Choroid plexus epithelial cell (primary cell): ENCODE results near the gene IFI27L2.

Experiments used
- DNase-seq: peaks from one replicate; pipeline ENCODE4 v3.0.0-alpha.2; 2010; ENCODE audit warnings: low read depth
- H3K4me3 ChIP-seq: 2 replicates; pipeline ENCODE4 v1.5.1; 2011; ENCODE audit warnings: low read depth, mild to moderate bottlenecking, control low read depth, low read length, moderate library complexity
- TF ChIP-seq, protein P1 (sequence below): conservative IDR thresholded peaks from 2 replicates; pipeline ENCODE4 v1.5.1; 2011; ENCODE audit warnings: low read depth, mild to moderate bottlenecking, control low read depth, inconsistent platforms, low read length, moderate library complexity

The IFI27L2 gene

DNA sequence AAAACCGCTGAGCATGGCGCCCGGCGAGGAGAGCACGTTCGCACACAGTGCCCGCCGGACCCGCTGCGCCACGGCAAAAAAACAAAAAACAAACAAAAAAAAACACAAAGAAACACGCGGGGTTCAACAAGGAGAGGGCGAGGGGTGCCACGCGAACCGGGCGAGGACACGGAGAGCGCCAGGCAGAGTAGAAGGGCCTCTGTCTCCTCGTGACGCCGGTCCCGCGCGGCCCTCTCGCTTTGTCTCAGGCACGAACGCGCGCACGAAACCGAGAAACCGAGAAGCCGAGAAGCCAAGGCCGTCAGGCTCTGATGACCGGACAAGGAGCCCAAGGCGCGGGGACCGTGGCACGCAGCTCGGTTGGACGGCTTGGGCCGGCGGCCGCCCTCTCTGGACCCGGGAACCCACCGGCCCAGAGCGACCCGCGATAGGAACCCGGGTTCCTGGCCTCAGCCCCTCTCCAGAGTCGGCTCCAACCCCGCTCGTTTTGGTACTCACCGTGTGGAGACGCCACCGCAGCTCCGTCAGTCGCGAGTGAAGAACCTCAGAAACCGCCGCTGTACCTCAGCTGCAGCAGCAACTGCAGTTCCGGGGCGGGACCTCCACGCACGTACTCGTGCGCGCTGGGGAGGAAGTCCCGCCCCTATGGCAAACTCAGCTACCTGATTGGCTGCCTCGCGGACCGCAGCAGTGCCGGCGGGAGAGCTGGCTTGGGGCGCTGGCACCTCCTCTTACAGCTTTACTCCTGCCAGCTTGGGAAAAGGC is 48.6 kb downstream of the IFI27L2 start, which contains the start of the genes DDX24 and IFI27L1:
Gene DDX24, minus strand, starts transcription at position 582 of the 765 bp plus-strand sequence. CDS start 1,460 bp downstream, outside the sequence.
Gene IFI27L1, plus strand, starts transcription at position 690 of the 765 bp plus-strand sequence. CDS start 15,628 bp downstream, outside the sequence.
- TF ChIP-seq, protein P1, sequence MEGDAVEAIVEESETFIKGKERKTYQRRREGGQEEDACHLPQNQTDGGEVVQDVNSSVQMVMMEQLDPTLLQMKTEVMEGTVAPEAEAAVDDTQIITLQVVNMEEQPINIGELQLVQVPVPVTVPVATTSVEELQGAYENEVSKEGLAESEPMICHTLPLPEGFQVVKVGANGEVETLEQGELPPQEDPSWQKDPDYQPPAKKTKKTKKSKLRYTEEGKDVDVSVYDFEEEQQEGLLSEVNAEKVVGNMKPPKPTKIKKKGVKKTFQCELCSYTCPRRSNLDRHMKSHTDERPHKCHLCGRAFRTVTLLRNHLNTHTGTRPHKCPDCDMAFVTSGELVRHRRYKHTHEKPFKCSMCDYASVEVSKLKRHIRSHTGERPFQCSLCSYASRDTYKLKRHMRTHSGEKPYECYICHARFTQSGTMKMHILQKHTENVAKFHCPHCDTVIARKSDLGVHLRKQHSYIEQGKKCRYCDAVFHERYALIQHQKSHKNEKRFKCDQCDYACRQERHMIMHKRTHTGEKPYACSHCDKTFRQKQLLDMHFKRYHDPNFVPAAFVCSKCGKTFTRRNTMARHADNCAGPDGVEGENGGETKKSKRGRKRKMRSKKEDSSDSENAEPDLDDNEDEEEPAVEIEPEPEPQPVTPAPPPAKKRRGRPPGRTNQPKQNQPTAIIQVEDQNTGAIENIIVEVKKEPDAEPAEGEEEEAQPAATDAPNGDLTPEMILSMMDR, result no peak
- peak; percentile 96 for DNase-seq
- H3K4me3 ChIP-seq, result peak within 1 kb of the TSS; percentile 95

DNA sequence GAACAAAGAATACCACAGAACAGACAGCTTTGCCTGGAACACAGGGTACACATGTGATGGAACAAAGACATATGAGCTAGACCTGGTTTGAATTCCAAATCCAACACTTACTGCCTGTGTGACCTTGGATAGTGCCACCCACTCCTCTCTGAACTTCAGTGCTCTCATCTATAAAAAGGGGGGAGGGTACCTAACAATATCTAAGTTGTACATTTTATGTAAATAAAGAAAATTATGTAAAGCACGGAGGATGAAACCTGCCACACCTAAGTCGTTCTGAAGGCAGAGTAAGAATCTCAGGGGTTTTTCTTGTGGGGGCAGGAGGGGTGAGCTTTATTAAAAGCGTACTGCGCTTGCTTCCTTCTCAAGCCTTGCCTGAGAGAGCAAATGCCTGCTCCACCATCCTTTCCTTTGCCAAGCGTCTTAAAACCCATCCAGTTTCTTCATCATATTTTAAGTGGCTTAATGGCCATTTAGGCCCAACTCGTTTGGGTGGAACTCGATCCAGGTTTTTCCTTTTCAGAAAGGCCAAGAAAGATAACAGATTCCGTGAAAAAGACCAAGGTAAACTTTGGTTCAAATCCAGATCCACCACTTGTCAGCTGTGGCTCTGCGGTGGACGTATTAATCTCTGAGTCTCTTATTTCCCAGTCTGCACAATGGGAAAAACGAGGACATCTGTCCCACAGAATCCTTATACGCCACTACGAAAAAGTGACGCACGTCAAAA is 49.3 kb downstream of the IFI27L2 start:
- peak overlapping the region; percentile 95 for H3K4me3 ChIP-seq
- TF ChIP-seq, protein P1, result no peak
- DNase-seq, result peak; percentile 31

DNA sequence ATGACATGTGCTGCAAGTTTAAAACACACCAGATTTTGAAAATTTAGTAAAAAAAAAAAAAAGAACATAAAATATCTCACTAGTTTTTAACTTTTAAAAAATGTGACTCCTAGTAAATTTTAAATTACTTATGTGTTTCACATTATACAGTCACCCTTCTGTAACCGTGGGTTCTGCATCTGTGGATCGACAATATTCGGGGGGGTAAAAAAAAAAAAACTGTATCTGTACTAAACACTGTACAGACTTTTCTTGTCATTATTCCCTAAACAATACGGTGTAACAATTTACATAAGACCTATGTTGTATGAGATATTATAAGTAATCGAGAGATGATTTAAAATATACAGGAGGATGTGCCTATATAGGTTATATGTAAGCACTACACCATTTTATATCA is 51.6 kb downstream of the IFI27L2 start:
- H3K4me3 ChIP-seq, result no peak overlapping the region
- DNase-seq, result no peak
- TF ChIP-seq, protein P1, result no peak
